Transverse colon (tissue), 4 donors: ENCODE results near the gene THSD4. TPM values are rescaled to one million over a fixed set of nuclear protein-coding genes. Genes with fewer than 3 reads are reported as not detected.

Experiments
- DNase-seq: peaks from one replicate; pipeline ENCODE4 v3.0.0-alpha.2; 2019
- H3K27ac ChIP-seq, 4 donors: fragments of 200-600 bp; sonication (generic); 2 replicates each; pipeline ENCODE4 v1.5.1; 2016 to 2018; ENCODE audit warnings: inconsistent platforms in 4 of 4
- H3K27me3 ChIP-seq: fragments of 200-600 bp; sonication (generic); 2 replicates; pipeline ENCODE4 v1.5.1; 2017; ENCODE audit warnings: inconsistent platforms
- H3K36me3 ChIP-seq, 4 donors: fragments of 200-600 bp; sonication (generic); 2 replicates each; pipeline ENCODE4 v1.5.1; 2017 to 2019; ENCODE audit warnings: inconsistent platforms in 4 of 4
- H3K4me1 ChIP-seq, 4 donors: fragments of 200-600 bp; sonication (generic); 2 replicates each; pipeline ENCODE4 v1.5.1; 2017 to 2020; ENCODE audit warnings: inconsistent platforms in 4 of 4
- H3K4me3 ChIP-seq, 4 donors: fragments of 200-600 bp; sonication (generic); 1 replicate in 1 of 4; 2 replicates in 3 of 4; pipeline versions ENCODE4 v1.5.1 to v1.6.1; 2017 to 2019; ENCODE audit warnings: inconsistent platforms in 4 of 4
- H3K9me3 ChIP-seq, 2 donors: fragments of 200-600 bp; sonication (generic); 2 replicates each; pipeline ENCODE4 v1.5.1; 2017 to 2019; ENCODE audit warnings: inconsistent platforms in 2 of 2
- EP300 ChIP-seq: sonication (generic); formaldehyde crosslinking; IDR thresholded peaks from one replicate; pipeline ENCODE4 v1.6.1; 2017; ENCODE audit warnings: antibody characterized with exemption, low read depth
- POLR2A ChIP-seq: fragments of 450-650 bp; IDR thresholded peaks from one replicate; pipeline ENCODE4 v1.6.1; 2016; ENCODE audit warnings: antibody characterized with exemption, mild to moderate bottlenecking, moderate library complexity
- POLR2AphosphoS5 ChIP-seq, 3 donors: sonication (generic); formaldehyde crosslinking; IDR thresholded peaks; one replicate each; pipeline ENCODE4 v1.6.1; 2016; ENCODE audit warnings: antibody characterized with exemption in 3 of 3
- WGBS, 2 donors: methylation state at CpG; one replicate each; pipeline ENCODE4 v1.1.5; 2018; ENCODE audit warnings: low coverage in 1 of 2; 5-methylcytosine and 5-hydroxymethylcytosine counted together
- in situ Hi-C, 4 donors: fragments of 200-750 bp; cut with MboI; loops; one replicate each; pipeline versions ENCODE4 v1.15.0 to v1.15.1; 2017; ENCODE audit warnings: low sequenced_read_pairs in 3 of 4, low pct_ligation_motif_present in 1 of 4, low pct_unique_long_range_greater_than_20kb in 1 of 4
- intact Hi-C: fragments of 100-400 bp; cut with DNase I; formaldehyde crosslinking; loops from one replicate; pipeline ENCODE4 v1.15.1; 2023; ENCODE audit warnings: low total_unique reads
- total RNA-seq, 4 donors: library from RNA; depleted of rRNA; stranded (reverse); fragments of >200 nt; gene quantifications; one replicate each; pipeline ENCODE4 v1.1.0, GENCODE V29; 2016
- TF ChIP-seq, protein P1 (sequence below), 5 experiments: fragments of 200-600 bp in 3 of 5; fragments of 450-650 bp in 2 of 5; sonication (generic) in 3 of 5; IDR thresholded peaks; 1 replicate in 2 of 5; 2 replicates in 3 of 5; pipeline ENCODE4 v1.5.1; 2016 to 2017; ENCODE audit warnings: antibody characterized with exemption in 5 of 5, inconsistent platforms in 3 of 5, mild to moderate bottlenecking in 2 of 5, moderate library complexity in 1 of 5

Gene THSD4
- total RNA-seq, 4 donors from 2014 or later = 13.3 to 57.2 (median 47.4) TPM

DNA sequence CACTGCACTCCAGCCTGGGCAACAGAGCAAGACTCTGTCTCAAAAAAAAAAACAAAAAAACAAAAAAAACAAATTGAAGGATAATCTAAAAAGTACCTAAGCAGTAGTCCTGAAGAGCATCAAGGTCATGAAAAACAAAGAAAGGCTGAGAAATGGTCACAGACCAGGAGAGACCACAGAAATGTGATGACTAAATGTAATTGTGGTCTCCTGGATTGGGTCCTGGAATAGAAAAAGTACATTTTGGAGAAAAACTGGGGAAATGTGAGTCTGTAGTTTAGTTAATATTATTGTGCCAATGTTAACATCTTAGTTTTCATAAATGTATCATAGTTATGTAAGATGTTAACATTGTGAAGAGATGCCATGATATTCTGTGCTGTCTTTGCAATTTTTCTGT lies 427.6 kb downstream of the THSD4 start:
- H3K36me3 ChIP-seq = no peaks in the 10 kb centered on the region
- no peak overlapping the region for H3K4me3 ChIP-seq
- no peaks in the 10 kb centered on the region for H3K4me1 ChIP-seq
- in situ Hi-C loops = no loop called here
- intact Hi-C loops = no loop called here
- no peaks in the 10 kb centered on the region for H3K27me3 ChIP-seq
- no peak for DNase-seq
- H3K27ac ChIP-seq = no peak overlapping the region
- H3K9me3 ChIP-seq = no peaks in the 10 kb centered on the region
- TF ChIP-seq, protein P1, sequence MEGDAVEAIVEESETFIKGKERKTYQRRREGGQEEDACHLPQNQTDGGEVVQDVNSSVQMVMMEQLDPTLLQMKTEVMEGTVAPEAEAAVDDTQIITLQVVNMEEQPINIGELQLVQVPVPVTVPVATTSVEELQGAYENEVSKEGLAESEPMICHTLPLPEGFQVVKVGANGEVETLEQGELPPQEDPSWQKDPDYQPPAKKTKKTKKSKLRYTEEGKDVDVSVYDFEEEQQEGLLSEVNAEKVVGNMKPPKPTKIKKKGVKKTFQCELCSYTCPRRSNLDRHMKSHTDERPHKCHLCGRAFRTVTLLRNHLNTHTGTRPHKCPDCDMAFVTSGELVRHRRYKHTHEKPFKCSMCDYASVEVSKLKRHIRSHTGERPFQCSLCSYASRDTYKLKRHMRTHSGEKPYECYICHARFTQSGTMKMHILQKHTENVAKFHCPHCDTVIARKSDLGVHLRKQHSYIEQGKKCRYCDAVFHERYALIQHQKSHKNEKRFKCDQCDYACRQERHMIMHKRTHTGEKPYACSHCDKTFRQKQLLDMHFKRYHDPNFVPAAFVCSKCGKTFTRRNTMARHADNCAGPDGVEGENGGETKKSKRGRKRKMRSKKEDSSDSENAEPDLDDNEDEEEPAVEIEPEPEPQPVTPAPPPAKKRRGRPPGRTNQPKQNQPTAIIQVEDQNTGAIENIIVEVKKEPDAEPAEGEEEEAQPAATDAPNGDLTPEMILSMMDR (IDR thresholded peaks at IDR 0.05) = no peak
- no peak for TF ChIP-seq POLR2AphosphoS5 (IDR thresholded peaks at IDR 0.05)
- no peak for TF ChIP-seq POLR2A
- no peak for TF ChIP-seq EP300

DNA sequence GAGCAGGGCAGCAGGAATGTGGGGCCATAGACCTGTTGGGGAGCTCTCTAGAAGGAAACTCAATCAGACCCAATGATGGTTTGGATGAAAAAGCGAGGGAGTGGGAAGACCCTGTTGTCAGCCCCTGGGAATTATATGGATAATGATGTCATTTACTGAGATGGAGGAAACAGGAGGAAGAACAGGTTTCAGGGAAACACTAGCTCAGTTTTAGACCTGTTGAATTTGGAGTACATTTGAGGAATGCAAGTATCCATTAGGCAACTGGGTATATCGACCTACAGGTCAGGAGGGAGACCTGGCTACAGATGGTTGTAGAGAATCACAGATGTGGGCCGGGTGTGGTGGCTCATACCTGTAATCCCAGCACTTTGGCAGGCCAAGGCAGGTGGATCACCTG lies 428.1 kb downstream of the THSD4 start:
- H3K36me3 ChIP-seq = no peaks in the 10 kb centered on the region
- no peak overlapping the region for H3K4me3 ChIP-seq
- no peaks in the 10 kb centered on the region for H3K4me1 ChIP-seq
- intact Hi-C loops = no loop called here
- no peaks in the 10 kb centered on the region for H3K9me3 ChIP-seq
- 85 to 86% methylated on average over 3 of the region's 3 CpGs for WGBS, 2 donors
- H3K27me3 ChIP-seq = no peaks in the 10 kb centered on the region
- in situ Hi-C loops = no loop called here
- DNase-seq = no peak
- H3K27ac ChIP-seq = no peak overlapping the region
- TF ChIP-seq, protein P1 (IDR thresholded peaks at IDR 0.05) = no peak
- TF ChIP-seq POLR2A = no peak
- TF ChIP-seq EP300 = no peak
- no peak for TF ChIP-seq POLR2AphosphoS5 (IDR thresholded peaks at IDR 0.05)

DNA sequence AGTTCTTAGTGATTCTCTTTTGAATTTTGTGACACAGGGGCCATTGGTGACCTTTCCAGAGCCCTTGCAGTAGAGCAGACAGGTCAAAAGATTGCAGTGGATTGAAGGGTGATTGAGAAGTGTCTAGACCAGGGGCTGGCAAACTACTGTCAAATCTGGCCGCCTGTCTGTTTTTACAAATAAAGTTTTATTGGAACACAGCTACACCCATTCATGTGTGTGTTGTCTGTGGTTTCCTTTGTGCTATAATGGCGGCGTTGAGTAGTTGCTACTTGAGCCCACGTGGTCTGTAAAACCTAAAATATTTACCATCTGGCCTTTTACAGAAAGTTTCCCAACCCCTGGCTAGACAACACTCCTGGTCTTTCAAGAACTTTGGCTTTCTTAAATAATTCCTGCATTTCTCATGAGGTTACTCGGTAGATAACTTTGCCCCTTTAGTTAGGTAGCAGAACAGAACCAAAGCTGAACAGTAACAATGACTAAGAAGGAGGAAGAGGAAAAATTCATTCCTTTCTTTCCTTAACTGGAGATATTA lies 430.0 kb downstream of the THSD4 start:
- Histone ChIP-seq H3K27ac (no peak overlapping the region), H3K27me3 (no peaks in the 10 kb centered on the region), H3K4me1 (no peaks in the 10 kb centered on the region), H3K4me3 (no peak overlapping the region), H3K9me3 (no peaks in the 10 kb centered on the region), H3K36me3 (no peaks in the 10 kb centered on the region)
- TF ChIP-seq EP300 (no peak), POLR2AphosphoS5 (IDR thresholded peaks at IDR 0.05) (no peak), POLR2A (no peak)
- TF ChIP-seq, protein P1 (IDR thresholded peaks at IDR 0.05) = no peak
- WGBS, 2 donors = 63 to 86% methylated on average over 4 to 5 of the region's 5 CpGs
- intact Hi-C loops (no loop called here), in situ Hi-C loops (no loop called here)
- no peak for DNase-seq

DNA sequence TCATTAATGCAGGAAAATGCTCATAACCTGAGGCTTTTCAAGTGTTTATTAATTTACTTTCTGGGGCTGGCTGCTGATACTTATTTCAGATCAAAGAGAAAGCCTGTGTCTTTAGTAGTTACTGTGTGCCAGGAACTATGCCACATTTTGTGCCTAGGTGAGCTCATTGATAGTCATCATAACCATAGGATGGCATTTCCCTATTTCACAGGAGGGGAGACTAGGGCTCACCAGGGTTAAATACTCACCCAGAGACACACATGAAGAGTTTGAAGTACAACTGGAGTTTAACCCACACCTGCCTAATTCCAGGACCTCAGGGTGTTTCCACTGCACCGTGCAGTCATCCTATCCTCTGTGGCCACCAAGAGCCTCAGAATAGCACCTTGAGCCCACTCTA lies 430.7 kb downstream of the THSD4 start:
- intact Hi-C loops = no loop called here
- Histone ChIP-seq H3K27me3 (no peaks in the 10 kb centered on the region), H3K4me1 (no peaks in the 10 kb centered on the region), H3K36me3 (no peaks in the 10 kb centered on the region), H3K4me3 (no peak overlapping the region), H3K27ac (no peak overlapping the region), H3K9me3 (no peaks in the 10 kb centered on the region)
- in situ Hi-C loops = no loop called here
- WGBS, 2 donors = 69% methylated on average over 1 of the region's 1 CpG; no CpG with 5 or more reads in 1 of the 2 donors
- TF ChIP-seq POLR2A (no peak), POLR2AphosphoS5 (IDR thresholded peaks at IDR 0.05) (no peak), EP300 (no peak)
- TF ChIP-seq, protein P1 (IDR thresholded peaks at IDR 0.05) = no peak
- no peak for DNase-seq
